GM13976 (cell line): ENCODE measurements around the gene KRT33A.

Experiments
- DNase-seq: peaks from one replicate; pipeline ENCODE4 v3.0.0; 2012; ENCODE audit warnings: low spot score
- in situ Hi-C: fragments of 300-500 bp; cut with MboI; formaldehyde crosslinking; loops from one replicate; pipeline ENCODE4 v1.12.0; 2022; ENCODE audit warnings: low sequenced_read_pairs, mixed read lengths, inconsistent platforms; ENCODE audit not compliant: unreplicated experiment
- TF ChIP-seq, protein P1 (sequence below): IDR thresholded peaks from 2 replicates; pipeline ENCODE4 v1.5.1; 2012; ENCODE audit warnings: borderline replicate concordance, mild to moderate bottlenecking; ENCODE audit not compliant: insufficient read depth; ENCODE audit errors: extremely low read depth, missing control alignments, control extremely low read depth

KRT33A gene

DNA sequence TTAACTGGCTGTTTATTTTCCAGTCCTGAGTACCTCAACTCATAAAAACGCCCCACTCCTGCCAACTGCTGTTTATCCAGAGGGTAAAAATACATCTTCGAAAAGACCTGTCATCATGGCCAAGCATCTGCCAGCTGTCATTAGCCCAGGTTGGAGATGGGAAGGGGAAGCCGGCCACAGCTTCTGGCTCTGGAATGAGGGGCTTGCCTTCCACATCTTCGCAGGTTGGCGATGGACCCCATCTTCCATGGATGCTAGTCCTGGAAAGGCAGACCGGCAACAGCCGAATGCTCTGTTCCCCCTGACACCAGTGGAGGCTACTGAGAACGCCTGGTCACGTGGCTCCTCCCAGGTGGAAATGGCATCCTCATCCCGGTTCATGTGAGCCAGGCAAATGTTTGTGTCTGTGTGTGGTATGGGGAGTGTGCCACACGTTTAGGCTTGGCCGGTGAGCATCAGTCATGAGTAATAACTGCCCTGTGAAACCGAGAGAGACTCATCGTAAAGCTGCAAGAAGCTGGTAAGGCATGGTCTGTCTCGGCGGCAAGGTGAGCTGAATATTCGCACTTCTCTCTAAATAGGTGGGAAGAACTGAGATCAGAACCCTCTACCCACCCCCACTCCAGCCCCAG, 34.7 kb downstream of the KRT33A start:
- in situ Hi-C loops: loop anchor here (25.0 kb wide), 1 partner anchor 404 kb away; no protein-coding TSS in a partner anchor
- DNase-seq: no peak
- TF ChIP-seq, protein P1, sequence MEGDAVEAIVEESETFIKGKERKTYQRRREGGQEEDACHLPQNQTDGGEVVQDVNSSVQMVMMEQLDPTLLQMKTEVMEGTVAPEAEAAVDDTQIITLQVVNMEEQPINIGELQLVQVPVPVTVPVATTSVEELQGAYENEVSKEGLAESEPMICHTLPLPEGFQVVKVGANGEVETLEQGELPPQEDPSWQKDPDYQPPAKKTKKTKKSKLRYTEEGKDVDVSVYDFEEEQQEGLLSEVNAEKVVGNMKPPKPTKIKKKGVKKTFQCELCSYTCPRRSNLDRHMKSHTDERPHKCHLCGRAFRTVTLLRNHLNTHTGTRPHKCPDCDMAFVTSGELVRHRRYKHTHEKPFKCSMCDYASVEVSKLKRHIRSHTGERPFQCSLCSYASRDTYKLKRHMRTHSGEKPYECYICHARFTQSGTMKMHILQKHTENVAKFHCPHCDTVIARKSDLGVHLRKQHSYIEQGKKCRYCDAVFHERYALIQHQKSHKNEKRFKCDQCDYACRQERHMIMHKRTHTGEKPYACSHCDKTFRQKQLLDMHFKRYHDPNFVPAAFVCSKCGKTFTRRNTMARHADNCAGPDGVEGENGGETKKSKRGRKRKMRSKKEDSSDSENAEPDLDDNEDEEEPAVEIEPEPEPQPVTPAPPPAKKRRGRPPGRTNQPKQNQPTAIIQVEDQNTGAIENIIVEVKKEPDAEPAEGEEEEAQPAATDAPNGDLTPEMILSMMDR: no peak

DNA sequence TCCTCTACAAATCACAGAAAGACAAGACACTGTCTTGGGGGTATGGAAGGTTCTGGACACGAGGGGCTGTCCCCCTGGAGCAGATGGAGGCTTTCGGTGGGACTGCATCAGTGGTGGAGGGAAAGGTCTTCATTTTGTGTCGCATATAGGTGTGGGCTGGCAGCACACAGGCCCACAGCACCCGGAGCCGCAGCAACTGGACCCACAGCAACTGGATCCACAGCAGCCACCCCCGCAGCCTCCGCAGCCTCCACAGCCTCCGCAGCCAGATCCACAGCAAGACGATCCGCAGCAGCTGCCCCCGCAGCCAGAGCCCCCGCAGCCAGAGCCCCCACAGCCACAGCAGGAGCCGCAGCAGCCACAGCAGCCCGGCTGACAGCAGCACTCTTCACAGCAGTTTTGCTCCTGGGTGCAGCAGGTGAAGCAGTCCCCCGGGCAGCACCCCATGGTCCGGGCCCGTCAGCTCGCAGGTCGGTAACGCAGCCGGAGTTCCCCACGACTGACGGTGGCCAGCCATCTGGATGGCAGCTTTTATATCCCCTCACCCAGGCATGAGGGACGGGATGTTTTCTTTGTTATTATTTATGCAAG, 35.3 kb downstream of the KRT33A start, which contains the start of gene KRTAP17-1:
KRTAP17-1 (minus strand) TSS at position 507 of the 591 bp plus-strand sequence; CDS start at position 447, 60 bp downstream.
- TF ChIP-seq, protein P1: no peak
- DNase-seq: no peak
- in situ Hi-C loops: loop anchor here (25.0 kb wide), 1 partner anchor 403 kb away; no protein-coding TSS in a partner anchor

DNA sequence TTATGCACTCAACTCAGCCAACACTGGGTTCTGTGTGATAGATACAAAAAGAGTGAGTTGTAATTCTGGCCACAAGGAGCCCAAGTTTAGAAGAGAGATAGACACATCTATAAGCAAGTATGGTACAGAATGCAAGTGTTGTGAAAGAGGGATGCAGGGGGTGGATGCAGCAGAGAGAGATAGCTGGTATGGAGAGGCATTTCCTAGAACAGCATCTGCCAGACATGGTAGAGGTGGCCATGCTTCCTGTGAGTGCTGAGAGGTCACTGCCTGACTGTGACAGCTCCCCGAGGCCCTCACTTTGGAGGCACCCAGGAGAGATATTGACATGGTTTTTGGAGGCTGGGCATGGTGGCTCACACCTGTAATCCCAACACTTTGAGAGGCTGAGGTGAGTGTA, 39.5 kb downstream of the KRT33A start:
- in situ Hi-C loops: loop anchor here (25.0 kb wide), 1 partner anchor 399 kb away; no protein-coding TSS in a partner anchor
- DNase-seq: no peak
- TF ChIP-seq, protein P1: no peak

DNA sequence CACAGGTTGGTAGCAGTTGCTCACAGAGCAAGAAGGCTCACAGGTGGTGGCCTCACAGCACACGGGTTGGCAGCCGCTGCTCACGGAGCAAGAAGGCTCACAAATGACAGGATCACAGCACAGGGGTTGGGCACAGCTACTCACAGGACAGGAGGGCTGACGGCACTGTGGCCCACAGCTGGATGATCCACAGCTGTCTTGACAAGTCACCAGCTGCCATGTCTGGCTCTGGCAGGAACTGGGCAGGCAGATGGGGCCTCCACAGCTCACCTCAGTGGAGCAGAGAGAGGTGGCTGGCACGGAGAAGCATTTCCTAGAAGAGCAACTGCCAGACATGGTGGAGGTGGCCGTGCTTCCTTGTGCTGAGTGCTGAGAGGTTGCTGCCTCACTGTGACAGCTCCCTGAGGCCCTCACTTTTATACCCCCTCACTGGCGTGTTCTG, 41.7 kb downstream of the KRT33A start, which contains the start of gene KRTAP16-1:
KRTAP16-1 (minus strand) TSS at position 392 of the 442 bp plus-strand sequence; CDS start at position 336, 56 bp downstream.
- in situ Hi-C loops: loop anchor here (25.0 kb wide), 1 partner anchor 397 kb away; no protein-coding TSS in a partner anchor

DNA sequence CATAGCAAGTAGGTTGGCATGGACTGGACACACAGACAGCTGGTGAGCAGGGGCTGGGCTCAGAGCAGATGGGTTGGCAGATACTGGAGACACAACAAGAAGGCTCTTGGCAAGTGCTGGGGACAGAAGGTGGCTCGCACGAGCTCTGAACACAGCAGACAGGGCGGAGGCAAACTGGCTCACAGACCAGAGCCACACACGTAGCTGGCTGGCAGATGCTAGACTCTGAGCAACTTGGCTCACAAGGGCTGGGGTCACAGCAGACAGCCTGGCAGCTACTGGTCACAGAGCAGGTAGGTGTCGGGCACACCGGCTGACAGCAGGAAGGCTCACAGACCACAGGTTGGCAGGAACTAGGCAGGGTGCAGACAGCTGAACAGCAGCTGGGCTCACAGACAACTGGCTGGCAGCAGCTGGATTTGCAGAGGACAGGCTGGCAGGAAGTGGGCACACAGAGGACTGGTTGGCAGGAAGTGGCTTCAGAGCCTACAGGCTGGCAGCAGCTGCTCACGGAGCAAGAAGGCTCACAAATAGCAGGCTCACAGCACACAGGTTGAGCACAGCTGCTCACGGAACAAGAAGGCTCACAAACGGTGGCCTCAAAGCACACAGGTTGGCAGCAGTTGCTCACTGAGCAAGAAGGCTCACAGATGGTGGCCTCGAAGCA, 42.2 kb downstream of the KRT33A start:
- in situ Hi-C loops: loop anchor here (25.0 kb wide), 1 partner anchor 396 kb away; no protein-coding TSS in a partner anchor
- no peak for DNase-seq
- TF ChIP-seq, protein P1: no peak

More for the DNA sequence above, 41.7 kb downstream of the KRT33A start, which contains the start of gene KRTAP16-1:
- TF ChIP-seq, protein P1: no peak
- no peak for DNase-seq

DNA sequence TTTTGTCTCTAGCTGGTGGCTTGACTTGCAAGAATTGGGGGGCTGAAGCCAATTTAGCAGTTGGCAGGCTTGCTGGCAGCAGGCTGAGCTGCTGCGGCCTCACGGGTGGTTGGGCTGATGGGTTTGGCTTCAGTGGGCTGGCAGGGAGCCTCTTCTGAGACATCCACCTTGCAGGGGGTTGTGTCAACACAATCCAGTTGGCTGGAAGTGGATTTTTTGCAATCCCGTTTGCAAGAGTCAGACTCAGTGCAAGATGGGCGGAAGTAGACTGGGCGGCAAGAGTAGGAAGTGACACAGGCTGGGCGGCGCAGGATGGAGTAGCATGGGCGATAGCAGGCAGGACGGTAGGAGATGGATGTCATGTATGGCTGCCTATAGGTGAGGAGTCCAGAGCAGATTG, 43.0 kb downstream of the KRT33A start:
- in situ Hi-C loops: loop anchor here (25.0 kb wide), 1 partner anchor 395 kb away; no protein-coding TSS in a partner anchor
- TF ChIP-seq, protein P1: no peak
- no peak for DNase-seq
